ENCODE measurements around the gene IZUMO2.

DNA sequence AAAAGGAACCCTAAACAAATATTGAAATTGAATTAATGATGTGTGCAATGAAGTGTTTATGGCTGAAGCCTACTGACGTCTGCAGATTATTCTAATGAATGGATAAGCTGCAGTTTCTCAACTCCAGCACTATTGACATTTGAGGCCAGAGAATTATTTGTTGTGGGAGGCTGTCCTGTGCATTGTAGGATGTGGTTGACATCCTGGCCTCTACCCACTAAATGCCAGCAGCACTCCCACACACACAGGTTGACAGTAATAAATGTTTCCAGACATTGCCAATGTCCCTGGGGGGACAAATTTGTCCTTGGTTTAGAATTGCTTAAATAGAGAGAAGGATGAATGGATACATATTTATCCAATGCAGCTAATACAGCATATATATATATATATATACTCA lies 21.1 kb upstream of the IZUMO2 start:
- TF ChIP-seq POLR2AphosphoS5 (IDR thresholded peaks at IDR 0.05; ENCODE audit: borderline replicate concordance, low read depth, low read length) (no peak), EZH2 (IDR thresholded peaks at IDR 0.05) (no peak), FOXP2 (optimal IDR thresholded peaks at IDR 0.05; ENCODE audit: control extremely low read depth, extremely low read length, insufficient read depth) (no peak)
